ENCODE measurements around the gene MARCHF10. TPM values are rescaled to one million over a fixed set of nuclear protein-coding genes. Genes with fewer than 3 reads are reported as not detected.

Gene MARCHF10
- total and polyA plus RNA-seq, 2 donors (not counting 3 experiments of a cell fraction or from before 2014, with no cell fraction given): 0.11 TPM; not detected in 1

DNA sequence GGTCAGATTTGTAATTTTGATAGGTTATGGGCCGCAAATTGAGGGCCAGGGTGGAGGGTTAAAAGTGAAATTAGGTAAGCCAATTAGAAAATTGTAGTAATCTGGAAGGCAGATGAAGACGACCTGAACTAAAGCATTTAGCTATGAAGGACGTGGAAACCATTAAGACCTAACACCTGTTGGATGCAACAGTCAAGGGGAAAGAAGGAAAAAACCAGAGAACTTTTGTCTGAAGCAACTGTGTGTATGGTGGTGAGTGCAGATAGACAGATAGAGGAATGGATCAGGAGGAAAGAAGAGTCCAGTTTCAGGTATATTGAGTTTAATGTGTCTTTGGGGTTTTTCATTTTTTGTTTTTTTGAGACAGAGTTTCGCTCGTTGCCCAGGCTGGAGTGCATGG is 40.2 kb upstream of the MARCHF10 start:
- FAIRE-seq: no peak
- DNase-seq (ENCODE audit: low read depth, low spot score): no peak
- dilution Hi-C loops (cut with MboI; ENCODE audit: extremely low pct_ligation_motif_present, low sequenced_read_pairs): no loop called here

More for the DNA sequence above, 40.2 kb upstream of the MARCHF10 start:
- Histone ChIP-seq H3K79me2 (ENCODE audit: control insufficient read depth, insufficient read depth, low read length) (no peaks in the 10 kb centered on the region), H3K27me3 (ENCODE audit: control insufficient read depth in 2 of 2, insufficient read depth in 2 of 2, low read length in 2 of 2) (peaks cover 0 to 2% of the 10 kb centered on the region in 2 experiments), H3K9ac (replicated peaks; ENCODE audit: extremely low read depth, insufficient read depth, low read length) (no peak overlapping the region), H3K27ac (ENCODE audit: insufficient read depth, low read depth, low read length) (no peak overlapping the region), H2AFZ (ENCODE audit: low read depth, low read length) (no peak overlapping the region), H3K36me3 (ENCODE audit: control insufficient read depth in 2 of 2, extremely low read depth in 1 of 2, insufficient read depth in 2 of 2, low read length in 2 of 2) (no peaks in the 10 kb centered on the region), H3K4me3 (replicated peaks in 1 of 3; ENCODE audit: insufficient read depth in 1 of 3, low read depth in 1 of 3, low read length in 3 of 3) (no peak overlapping the region), H3K9me3 (replicated peaks; ENCODE audit: control insufficient read depth, insufficient read depth, low read length) (no peaks in the 10 kb centered on the region), H3K4me2 (ENCODE audit: insufficient read depth, low read length) (no peak overlapping the region), H3K4me1 (ENCODE audit: control insufficient read depth, extremely low read depth, insufficient read depth, low read length) (no peaks in the 10 kb centered on the region), H3K9me1 (replicated peaks; ENCODE audit: control insufficient read depth, extremely low read depth, insufficient read depth, low read length) (no peaks in the 10 kb centered on the region), H4K20me1 (replicated peaks; ENCODE audit: control insufficient read depth, extremely low read depth, insufficient read depth, low read length) (no peaks in the 10 kb centered on the region)
- POLR2A ChIA-PET: no interaction called here
- intact Hi-C loops (cut with micrococcal nuclease): no loop called here
- CTCF ChIA-PET: no interaction called here
- BruUV-seq (replicated peaks): no TSS peak
- TF ChIP-seq FOS (IDR thresholded peaks at IDR 0.05; ENCODE audit: borderline replicate concordance, insufficient read depth, low read length) (no peak), MYC (IDR thresholded peaks at IDR 0.05; ENCODE audit: low read depth, low read length) (no peak), EZH2 (IDR thresholded peaks at IDR 0.05; ENCODE audit: borderline replicate concordance, low read depth, low read length, severe bottlenecking) (no peak), JUN (IDR thresholded peaks at IDR 0.05; ENCODE audit: borderline replicate concordance, insufficient read depth, insufficient read length, low read depth) (no peak), GATA2 (IDR thresholded peaks at IDR 0.05; ENCODE audit: insufficient read depth, insufficient read length, low read depth, low read length) (no peak), POLR2A (IDR thresholded peaks at IDR 0.05; ENCODE audit: low read depth, low read length) (no peak), POLR2AphosphoS5 (IDR thresholded peaks at IDR 0.05; ENCODE audit: insufficient read depth, low read depth, low read length) (no peak)
- TF ChIP-seq, protein P1, sequence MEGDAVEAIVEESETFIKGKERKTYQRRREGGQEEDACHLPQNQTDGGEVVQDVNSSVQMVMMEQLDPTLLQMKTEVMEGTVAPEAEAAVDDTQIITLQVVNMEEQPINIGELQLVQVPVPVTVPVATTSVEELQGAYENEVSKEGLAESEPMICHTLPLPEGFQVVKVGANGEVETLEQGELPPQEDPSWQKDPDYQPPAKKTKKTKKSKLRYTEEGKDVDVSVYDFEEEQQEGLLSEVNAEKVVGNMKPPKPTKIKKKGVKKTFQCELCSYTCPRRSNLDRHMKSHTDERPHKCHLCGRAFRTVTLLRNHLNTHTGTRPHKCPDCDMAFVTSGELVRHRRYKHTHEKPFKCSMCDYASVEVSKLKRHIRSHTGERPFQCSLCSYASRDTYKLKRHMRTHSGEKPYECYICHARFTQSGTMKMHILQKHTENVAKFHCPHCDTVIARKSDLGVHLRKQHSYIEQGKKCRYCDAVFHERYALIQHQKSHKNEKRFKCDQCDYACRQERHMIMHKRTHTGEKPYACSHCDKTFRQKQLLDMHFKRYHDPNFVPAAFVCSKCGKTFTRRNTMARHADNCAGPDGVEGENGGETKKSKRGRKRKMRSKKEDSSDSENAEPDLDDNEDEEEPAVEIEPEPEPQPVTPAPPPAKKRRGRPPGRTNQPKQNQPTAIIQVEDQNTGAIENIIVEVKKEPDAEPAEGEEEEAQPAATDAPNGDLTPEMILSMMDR (IDR thresholded peaks at IDR 0.05; ENCODE audit: extremely low read depth in 1 of 2, insufficient read depth in 1 of 2, low read depth in 1 of 2, low read length in 2 of 2): no peak
- TF ChIP-seq, protein P2, sequence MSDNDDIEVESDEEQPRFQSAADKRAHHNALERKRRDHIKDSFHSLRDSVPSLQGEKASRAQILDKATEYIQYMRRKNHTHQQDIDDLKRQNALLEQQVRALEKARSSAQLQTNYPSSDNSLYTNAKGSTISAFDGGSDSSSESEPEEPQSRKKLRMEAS (IDR thresholded peaks at IDR 0.05; ENCODE audit: insufficient read depth, insufficient read length): no peak
